H1 (cell line): ENCODE data around the gene RIPOR3. TPM values are rescaled to one million over a fixed set of nuclear protein-coding genes. Genes with fewer than 3 reads are reported as not detected.

Source experiments
- NANOG ChIP-seq: IDR thresholded peaks from 2 replicates; pipeline ENCODE4 v1.6.1; 2011; ENCODE audit warnings: low read length, low read depth, mild to moderate bottlenecking, inconsistent platforms; ENCODE audit not compliant: insufficient read depth, poor library complexity, severe bottlenecking
- RFX5 ChIP-seq: IDR thresholded peaks from 2 replicates; pipeline ENCODE4 v1.6.1; 2011; ENCODE audit warnings: low read depth, low read length, improper control_type of control experiment, borderline replicate concordance
- SAP30 ChIP-seq: fragments of 300-600 bp; sonication (generic); IDR thresholded peaks from 2 replicates; pipeline ENCODE4 v1.7.1; 2012; ENCODE audit warnings: low read length, moderate library complexity, mild to moderate bottlenecking, inconsistent platforms; ENCODE audit not compliant: insufficient read depth, insufficient replicate concordance
- SIRT6 ChIP-seq: IDR thresholded peaks from one replicate; pipeline ENCODE4 v1.7.1; 2012; ENCODE audit warnings: low read length, inconsistent platforms
- ZNF274 ChIP-seq: IDR thresholded peaks from 2 replicates; pipeline ENCODE4 v1.7.0; 2012; ENCODE audit warnings: low read length, borderline replicate concordance; ENCODE audit errors: extremely low read depth
- polyA plus RNA-seq, 7 experiments: library from polyadenylated mRNA; depleted of rRNA in 3 of 7; stranded (reverse) in 5 of 7; unstranded in 2 of 7; fragments of >200 nt in 5 of 7; fragments of 200-250 nt in 2 of 7; gene quantifications; 1 replicate in 5 of 7; 2 replicates in 1 of 7; 4 replicates in 1 of 7; pipeline versions ENCODE4 v1.2.1 to v1.2.3, GENCODE V29; 2011 to 2013; ENCODE audit warnings: missing spikeins in 2 of 7, mixed read lengths in 2 of 7
- total RNA-seq: library from RNA; stranded (reverse); fragmentation: NEBNext Ultra II Directional; extraction: Animal tissue kit (Norgen Biotek cat#: 25700); gene quantifications from 2 replicates; pipeline ENCODE4 v1.2.1, GENCODE V29; 2021

The RIPOR3 gene
- total and polyA plus RNA-seq, 2 of the 8 experiments (the other 6 are each of a cell fraction or from before 2014, with no cell fraction given): 3.6 to 4.5 TPM

GRCh38 chr20:50627747-50628146, 63.6 kb downstream of the RIPOR3 start (continued):
- TF ChIP-seq SAP30: no peak
- no peak for TF ChIP-seq ZNF274
- TF ChIP-seq NANOG: no peak
- no peak for TF ChIP-seq RFX5
- TF ChIP-seq SIRT6: no peak
